Endothelial cell (in vitro differentiated cells): ENCODE data around the gene SP3. TPM values are rescaled to one million over a fixed set of nuclear protein-coding genes. Genes with fewer than 3 reads are reported as not detected.

Source experiments
- DNase-seq: peaks from one replicate; pipeline ENCODE4 v3.0.0; 2021; ENCODE audit warnings: low spot score
- H3K27ac Mint-ChIP-seq: one replicate; pipeline ENCODE4 v1.8.0; 2021; ENCODE audit warnings: mixed read lengths, inconsistent platforms; ENCODE audit not compliant: unreplicated experiment
- H3K27me3 Mint-ChIP-seq: one replicate; pipeline ENCODE4 v1.8.0; 2021; ENCODE audit warnings: mild to moderate bottlenecking, moderate library complexity, mixed read lengths, inconsistent platforms; ENCODE audit not compliant: unreplicated experiment
- H3K36me3 Mint-ChIP-seq: one replicate; pipeline ENCODE4 v1.8.0; 2021; ENCODE audit warnings: mild to moderate bottlenecking, low read depth, mixed read lengths, inconsistent platforms; ENCODE audit not compliant: unreplicated experiment
- H3K4me1 Mint-ChIP-seq: one replicate; pipeline ENCODE4 v1.8.0; 2021; ENCODE audit warnings: mild to moderate bottlenecking, mixed read lengths, inconsistent platforms; ENCODE audit not compliant: unreplicated experiment
- H3K4me3 Mint-ChIP-seq: one replicate; pipeline ENCODE4 v1.8.0; 2021; ENCODE audit warnings: mild to moderate bottlenecking, mixed read lengths, inconsistent platforms; ENCODE audit not compliant: unreplicated experiment
- H3K9me3 Mint-ChIP-seq: one replicate; pipeline ENCODE4 v1.8.0; 2021; ENCODE audit warnings: mixed read lengths, inconsistent platforms; ENCODE audit not compliant: unreplicated experiment
- total RNA-seq: library from RNA; stranded (reverse); fragmentation: NEBNext Ultra II Directional; extraction: Animal tissue kit (Norgen Biotek cat#: 25700); gene quantifications from one replicate; pipeline ENCODE4 v1.2.1, GENCODE V29; 2021; ENCODE audit not compliant: unreplicated experiment
- TF ChIP-seq, protein P1 (sequence below): fragments of 200-600 bp; sonication (generic); IDR thresholded peaks from one replicate; pipeline ENCODE4 v1.5.0; 2021; ENCODE audit warnings: antibody characterized with exemption; ENCODE audit not compliant: unreplicated experiment

Gene SP3
- total RNA-seq, 1 donor from 2014 or later: 76.2 TPM

DNA sequence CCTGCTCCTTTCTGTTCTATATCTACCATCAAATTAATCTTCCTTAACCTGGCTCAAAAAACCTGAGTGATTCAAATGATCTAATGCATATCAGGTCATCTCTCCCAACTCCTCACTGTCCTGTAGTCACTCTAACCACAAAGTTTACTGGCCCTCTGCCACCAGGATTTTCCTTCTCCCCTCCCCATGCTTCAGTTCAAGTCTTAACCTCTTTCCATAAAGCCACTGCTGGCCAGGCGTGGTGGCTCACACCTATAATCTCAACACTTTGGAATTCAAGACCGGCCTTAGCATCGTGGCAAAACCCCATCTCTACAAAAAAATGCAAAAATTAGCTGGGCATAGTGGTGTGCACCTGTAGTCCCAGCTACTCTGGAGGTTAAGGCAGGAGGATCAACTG, 7.5 kb upstream of the SP3 start:
- H3K27ac Mint-ChIP-seq: no peak overlapping the region
- H3K9me3 Mint-ChIP-seq: no peaks in the 10 kb centered on the region
- no peak overlapping the region for H3K4me3 Mint-ChIP-seq
- peaks cover 1% of the 10 kb centered on the region for H3K27me3 Mint-ChIP-seq
- H3K36me3 Mint-ChIP-seq: no peaks in the 10 kb centered on the region
- TF ChIP-seq, protein P1, sequence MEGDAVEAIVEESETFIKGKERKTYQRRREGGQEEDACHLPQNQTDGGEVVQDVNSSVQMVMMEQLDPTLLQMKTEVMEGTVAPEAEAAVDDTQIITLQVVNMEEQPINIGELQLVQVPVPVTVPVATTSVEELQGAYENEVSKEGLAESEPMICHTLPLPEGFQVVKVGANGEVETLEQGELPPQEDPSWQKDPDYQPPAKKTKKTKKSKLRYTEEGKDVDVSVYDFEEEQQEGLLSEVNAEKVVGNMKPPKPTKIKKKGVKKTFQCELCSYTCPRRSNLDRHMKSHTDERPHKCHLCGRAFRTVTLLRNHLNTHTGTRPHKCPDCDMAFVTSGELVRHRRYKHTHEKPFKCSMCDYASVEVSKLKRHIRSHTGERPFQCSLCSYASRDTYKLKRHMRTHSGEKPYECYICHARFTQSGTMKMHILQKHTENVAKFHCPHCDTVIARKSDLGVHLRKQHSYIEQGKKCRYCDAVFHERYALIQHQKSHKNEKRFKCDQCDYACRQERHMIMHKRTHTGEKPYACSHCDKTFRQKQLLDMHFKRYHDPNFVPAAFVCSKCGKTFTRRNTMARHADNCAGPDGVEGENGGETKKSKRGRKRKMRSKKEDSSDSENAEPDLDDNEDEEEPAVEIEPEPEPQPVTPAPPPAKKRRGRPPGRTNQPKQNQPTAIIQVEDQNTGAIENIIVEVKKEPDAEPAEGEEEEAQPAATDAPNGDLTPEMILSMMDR: no peak
- H3K4me1 Mint-ChIP-seq: no peaks in the 10 kb centered on the region
- no peak for DNase-seq

DNA sequence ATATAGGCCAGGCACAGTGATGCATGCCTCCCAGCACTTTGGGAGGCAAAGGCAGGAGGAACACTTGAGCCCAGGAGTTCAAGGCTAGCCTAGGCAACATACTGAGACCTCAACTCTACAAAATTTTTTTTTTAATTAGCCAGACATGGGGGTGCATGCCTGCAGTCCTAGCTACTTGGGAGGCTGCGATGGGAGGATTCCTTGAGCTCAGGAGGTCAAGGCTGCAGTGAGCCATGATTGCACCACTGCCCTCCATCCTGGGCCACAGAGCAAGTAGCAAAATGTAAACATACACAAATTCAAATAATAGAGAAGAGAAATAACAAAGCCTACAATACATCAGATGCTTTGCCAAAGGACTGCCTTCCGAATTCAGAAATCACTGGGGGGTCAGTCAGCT, 7.0 kb upstream of the SP3 start:
- Mint-ChIP-seq H3K27me3 (peaks cover 1% of the 10 kb centered on the region), H3K36me3 (no peaks in the 10 kb centered on the region), H3K4me1 (peaks cover under 1% of the 10 kb centered on the region), H3K27ac (no peak overlapping the region), H3K4me3 (no peak overlapping the region), H3K9me3 (no peaks in the 10 kb centered on the region)
- TF ChIP-seq, protein P1: no peak
- no peak for DNase-seq

DNA sequence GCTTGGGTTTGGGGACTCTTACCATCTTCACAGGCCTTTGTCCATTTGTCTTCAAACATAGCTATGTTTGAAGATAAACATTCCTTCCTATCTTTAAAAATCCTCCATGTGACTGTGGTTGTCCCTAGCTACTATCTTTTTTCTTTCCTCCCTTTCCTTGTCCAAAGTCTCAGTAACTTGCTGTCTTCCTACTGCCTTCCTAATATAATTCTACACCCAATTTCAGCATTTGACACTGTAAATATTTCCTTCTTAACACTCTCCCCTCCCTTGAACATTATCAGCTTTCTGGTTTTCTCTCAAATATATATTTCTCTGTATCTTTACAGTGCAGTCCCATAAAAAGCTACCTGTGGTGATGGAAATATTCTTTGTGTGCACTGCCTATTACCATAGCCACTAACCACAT, 5.3 kb upstream of the SP3 start:
- no peak for DNase-seq
- H3K9me3 Mint-ChIP-seq: no peaks in the 10 kb centered on the region
- peaks cover 10% of the 10 kb centered on the region for H3K27me3 Mint-ChIP-seq
- no peak overlapping the region for H3K4me3 Mint-ChIP-seq
- peaks cover 8% of the 10 kb centered on the region for H3K36me3 Mint-ChIP-seq
- H3K4me1 Mint-ChIP-seq: peaks cover 14% of the 10 kb centered on the region
- TF ChIP-seq, protein P1: no peak
- no peak overlapping the region for H3K27ac Mint-ChIP-seq

GRCh38 chr2:173969886-173970285, 4.7 kb upstream of the SP3 start:
- Mint-ChIP-seq H3K27me3 (peaks cover 10% of the 10 kb centered on the region), H3K9me3 (no peaks in the 10 kb centered on the region), H3K4me3 (no peak overlapping the region), H3K27ac (no peak overlapping the region), H3K36me3 (peaks cover 8% of the 10 kb centered on the region), H3K4me1 (peaks cover 14% of the 10 kb centered on the region)
- TF ChIP-seq, protein P1: no peak
- DNase-seq: no peak

- H3K9me3 Mint-ChIP-seq: no peaks in the 10 kb centered on the region
- H3K27me3 Mint-ChIP-seq: peaks cover 12% of the 10 kb centered on the region
- H3K4me3 Mint-ChIP-seq: no peak overlapping the region
- no peak overlapping the region for H3K27ac Mint-ChIP-seq
- TF ChIP-seq, protein P1: no peak
- peaks cover 14% of the 10 kb centered on the region for H3K4me1 Mint-ChIP-seq
- peaks cover 8% of the 10 kb centered on the region for H3K36me3 Mint-ChIP-seq
- no peak for DNase-seq
These were observed 3.4 kb upstream of the SP3 start for GRCh38 chr2:173968551-173968950.
